ENCODE results near the gene HSD3B7. TPM values are rescaled to one million over a fixed set of nuclear protein-coding genes. Genes with fewer than 3 reads are reported as not detected.

HSD3B7 gene
- total RNA-seq, 4 donors from 2014 or later = 6.9 to 17.0 (median 8.8) TPM

DNA sequence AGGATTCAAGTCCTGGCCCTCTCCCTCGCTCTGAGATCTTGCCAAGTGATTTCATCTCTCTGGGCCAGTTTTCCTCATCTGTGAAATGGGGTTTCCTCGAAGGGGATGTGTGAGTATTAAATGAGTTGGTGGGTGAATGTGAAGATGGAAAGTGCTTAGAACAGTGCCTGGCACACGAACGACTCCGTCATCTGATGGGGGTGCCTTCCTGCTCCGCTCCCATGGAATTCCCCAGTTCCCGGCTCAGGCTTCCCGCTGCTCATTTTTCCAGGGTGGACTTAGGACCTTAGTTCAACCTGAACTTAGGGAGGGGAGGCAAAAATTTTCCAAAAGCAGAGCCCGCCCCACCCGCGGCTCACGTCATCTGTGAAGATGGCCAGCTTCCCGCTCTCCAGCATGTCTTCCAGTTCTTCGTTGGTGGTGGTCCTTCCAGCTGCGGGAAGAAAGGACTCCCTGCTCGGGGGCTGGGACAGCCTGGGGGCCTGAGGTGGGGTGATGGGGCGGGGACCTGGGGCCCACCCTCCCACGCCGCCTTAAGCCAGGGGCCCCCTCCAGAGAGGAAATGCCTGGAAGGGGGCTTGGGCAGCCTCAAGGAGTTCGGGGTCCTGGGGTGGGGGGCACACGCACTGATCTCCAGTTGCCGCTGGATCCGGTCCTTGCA is 11.4 kb downstream of the HSD3B7 start:
- intact Hi-C loops (cut with DNase I) = loop anchor here (5.0 kb wide), 1 partner anchor 41 kb away; no protein-coding TSS in a partner anchor
- no peaks in the 10 kb centered on the region for H3K9me3 ChIP-seq
- no peak for DNase-seq
- H3K27me3 ChIP-seq = no peaks in the 10 kb centered on the region
- TF ChIP-seq POLR2A (IDR thresholded peaks at IDR 0.05) = no peak
- TF ChIP-seq CTCF (IDR thresholded peaks at IDR 0.05) = no peak
- H3K27ac ChIP-seq = peak overlapping the region; percentile 76 to 94 (median 84)
- H3K4me3 ChIP-seq = peak overlapping the region; percentile 38 to 83 (median 58)
- H3K4me1 ChIP-seq = peaks cover 18 to 52% (median 29%) of the 10 kb centered on the region in 3 donors
- WGBS, 2 donors = 14 to 23% methylated on average over 8 to 10 of the region's 23 CpGs
- no peaks in the 10 kb centered on the region for H3K36me3 ChIP-seq

DNA sequence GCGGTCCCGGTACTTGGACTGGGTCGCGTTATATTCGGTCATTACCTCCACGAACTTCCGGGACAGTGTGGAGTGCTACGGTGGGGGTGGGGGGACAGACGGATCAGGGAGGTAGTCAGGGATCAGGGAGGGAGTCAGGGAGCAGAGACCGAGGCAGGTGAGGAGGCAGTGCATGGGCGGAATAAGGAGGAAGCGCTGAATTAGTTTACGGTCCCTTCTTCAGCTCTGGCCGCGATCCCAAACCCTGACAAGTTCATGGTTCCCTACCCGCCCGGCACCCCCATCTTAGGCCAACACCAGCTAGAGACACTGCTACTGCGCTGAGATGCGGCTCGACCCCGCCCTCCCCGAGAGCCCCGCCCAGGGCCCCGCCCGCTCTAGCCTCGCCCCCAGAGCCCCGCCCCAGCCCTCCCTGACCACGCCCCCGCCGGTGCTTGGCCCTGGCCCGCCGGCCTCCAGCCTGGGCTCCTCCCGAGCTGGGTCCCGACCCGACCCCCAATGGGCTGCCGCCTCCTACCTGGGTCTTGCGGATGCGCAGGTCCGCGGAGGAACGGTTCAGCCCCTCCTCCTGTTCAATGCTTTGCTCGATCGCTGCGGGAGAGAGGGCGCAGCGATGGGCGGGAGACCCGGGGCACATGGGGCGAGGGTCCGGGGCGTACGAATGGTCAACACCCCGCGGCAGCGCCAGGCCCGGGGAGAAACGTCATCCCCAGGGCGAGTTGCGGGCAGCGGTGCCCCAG is 12.1 kb downstream of the HSD3B7 start:
- 2 to 5% methylated on average over 9 to 14 of the region's 60 CpGs for WGBS, 2 donors
- intact Hi-C loops (cut with DNase I) = loop anchor here (5.0 kb wide), 1 partner anchor 40 kb away; no protein-coding TSS in a partner anchor
- peak overlapping the region; percentile 38 to 83 (median 58) for H3K4me3 ChIP-seq
- H3K36me3 ChIP-seq = no peaks in the 10 kb centered on the region
- H3K9me3 ChIP-seq = no peaks in the 10 kb centered on the region
- DNase-seq = no peak
- H3K27me3 ChIP-seq = no peaks in the 10 kb centered on the region
- TF ChIP-seq POLR2A (IDR thresholded peaks at IDR 0.05) (peak in 2 of 4 donors; percentile 54 to 76), CTCF (IDR thresholded peaks at IDR 0.05) (no peak)
- peaks cover 22 to 59% (median 33%) of the 10 kb centered on the region in 3 donors for H3K4me1 ChIP-seq
- H3K27ac ChIP-seq = peak overlapping the region; percentile 76 to 94 (median 84)

DNA sequence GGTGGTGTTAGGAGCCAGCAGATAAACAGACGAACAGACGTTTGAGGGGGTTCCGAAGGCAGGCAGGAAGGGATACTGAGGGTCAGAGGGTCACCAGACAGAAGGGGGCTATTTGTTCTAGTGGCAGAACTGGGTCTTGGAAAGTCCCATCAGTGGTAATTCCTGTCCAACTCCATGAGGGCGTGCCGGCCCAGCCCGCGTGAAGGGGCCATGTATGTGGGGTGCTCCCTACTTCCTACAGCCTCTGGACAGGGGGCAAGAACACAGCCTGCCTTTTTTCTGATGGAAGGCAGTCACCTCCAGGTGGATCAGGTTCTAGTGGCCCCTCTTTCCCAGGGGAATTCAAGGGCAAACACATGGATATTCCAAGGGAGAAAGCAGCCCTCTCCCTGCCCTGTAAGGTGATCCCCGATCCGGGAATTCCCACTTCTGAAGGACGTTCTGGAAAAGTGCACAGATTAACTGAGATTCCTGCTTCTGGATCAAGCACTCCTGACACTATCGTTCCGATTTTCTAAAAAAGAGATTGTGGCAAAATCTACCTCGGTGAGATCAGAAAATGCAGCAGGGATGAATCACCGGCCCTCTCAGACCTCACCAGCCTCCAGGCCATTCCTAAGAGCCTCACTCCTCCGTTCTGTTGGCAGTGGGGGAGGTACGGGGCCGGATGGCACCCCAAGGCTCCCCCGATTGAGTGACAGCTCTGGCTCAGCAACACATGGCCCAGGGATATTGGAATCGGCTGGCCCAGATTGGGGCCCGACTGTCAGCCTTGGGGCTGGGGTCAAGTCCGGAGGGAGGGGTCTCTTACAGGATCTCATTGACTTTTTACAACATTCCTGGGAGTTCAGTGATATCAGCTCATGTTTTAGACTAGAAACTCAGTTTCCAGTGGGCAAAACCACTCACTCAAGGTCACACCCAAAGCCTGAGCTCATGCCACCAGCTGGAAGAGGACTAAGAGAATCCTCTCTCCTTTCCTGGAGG is 13.0 kb downstream of the HSD3B7 start:
- Histone ChIP-seq H3K9me3 (no peaks in the 10 kb centered on the region), H3K36me3 (no peaks in the 10 kb centered on the region), H3K4me1 (peaks cover 30 to 68% (median 38%) of the 10 kb centered on the region in 3 donors), H3K4me3 (peak overlapping the region; percentile 38 to 83 (median 58)), H3K27ac (peak overlapping the region; percentile 76 to 94 (median 84)), H3K27me3 (no peaks in the 10 kb centered on the region)
- intact Hi-C loops (cut with DNase I) = loop anchor here (5.0 kb wide), 1 partner anchor 39 kb away; no protein-coding TSS in a partner anchor
- DNase-seq = no peak
- 36 to 37% methylated on average over 3 to 12 of the region's 21 CpGs for WGBS, 2 donors
- TF ChIP-seq POLR2A (IDR thresholded peaks at IDR 0.05) (no peak), CTCF (IDR thresholded peaks at IDR 0.05) (no peak)

GRCh38 chr16:30998852-30999761 is 14.1 kb downstream of the HSD3B7 start:
- no peaks in the 10 kb centered on the region for H3K27me3 ChIP-seq
- no peak for TF ChIP-seq POLR2A (IDR thresholded peaks at IDR 0.05)
- TF ChIP-seq CTCF (IDR thresholded peaks at IDR 0.05) = no peak
- DNase-seq = no peak
- peaks cover 33 to 78% (median 42%) of the 10 kb centered on the region in 3 donors for H3K4me1 ChIP-seq
- H3K4me3 ChIP-seq = no peak overlapping the region
- no peaks in the 10 kb centered on the region for H3K36me3 ChIP-seq
- WGBS, 2 donors = 51 to 65% methylated on average over 4 to 6 of the region's 6 CpGs
- intact Hi-C loops (cut with DNase I) = loop anchor here (5.0 kb wide), 1 partner anchor 38 kb away; no protein-coding TSS in a partner anchor
- H3K27ac ChIP-seq = peak overlapping the region in 3 of 4 donors; percentile 33 to 88 (median 81)
- no peaks in the 10 kb centered on the region for H3K9me3 ChIP-seq
